Epithelial cell of proximal tubule (primary cell): ENCODE data around the gene FADS2. TPM values are rescaled to one million over a fixed set of nuclear protein-coding genes. Genes with fewer than 3 reads are reported as not detected.

Experiments
- DNase-seq: peaks from one replicate; pipeline ENCODE4 v3.0.0-alpha.2; 2011; ENCODE audit warnings: low read depth
- H3K4me3 ChIP-seq: 2 replicates; pipeline ENCODE4 v1.5.1; 2011; ENCODE audit warnings: low read depth, mild to moderate bottlenecking, low read length
- total RNA-seq: library from RNA; depleted of rRNA; stranded (reverse); fragments of >200 nt; gene quantifications from 2 replicates; pipeline ENCODE4 v1.2.3, GENCODE V29; 2015
- TF ChIP-seq, protein P1 (sequence below): conservative IDR thresholded peaks from 2 replicates; pipeline ENCODE4 v1.5.1; 2012; ENCODE audit warnings: low read depth, mild to moderate bottlenecking, low read length

Gene FADS2
- total RNA-seq, 1 donor from 2014 or later: 169 TPM

DNA sequence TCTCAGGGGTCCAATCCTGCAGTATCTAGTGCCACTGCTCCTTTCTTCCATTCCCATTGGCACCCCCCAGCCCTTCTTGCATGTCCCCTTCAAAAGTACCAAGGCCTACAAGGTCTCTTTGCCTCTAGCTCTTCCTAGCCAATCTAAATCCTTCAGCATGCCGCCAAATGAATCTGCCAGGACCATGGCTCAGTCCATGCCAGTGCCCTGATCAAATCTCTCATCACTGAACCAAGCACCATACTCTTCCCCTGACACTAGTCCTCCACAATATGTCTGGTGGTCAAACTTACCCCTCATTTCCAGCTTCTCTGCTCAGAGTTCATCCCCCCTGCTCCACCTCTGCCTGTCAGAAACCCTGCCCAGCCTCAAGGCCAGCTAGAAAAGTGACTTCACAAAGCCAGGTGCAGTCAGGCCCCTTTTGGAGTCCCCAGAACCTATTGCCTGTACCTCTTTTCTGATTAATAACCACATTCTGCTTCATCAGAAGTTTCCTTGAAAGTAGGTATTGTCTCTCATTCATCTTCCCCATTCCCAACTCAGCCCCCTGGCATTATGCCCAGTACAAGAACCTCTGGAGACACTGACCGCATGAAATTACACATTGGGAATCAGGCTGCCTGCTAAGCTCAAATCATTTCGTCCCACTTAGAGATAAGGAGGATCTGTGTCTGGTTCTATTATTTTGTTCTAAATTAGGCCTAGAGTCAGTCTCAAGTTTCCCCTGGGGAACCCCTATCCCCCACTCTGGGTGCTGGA lies 24.0 kb upstream of the FADS2 start:
- TF ChIP-seq, protein P1, sequence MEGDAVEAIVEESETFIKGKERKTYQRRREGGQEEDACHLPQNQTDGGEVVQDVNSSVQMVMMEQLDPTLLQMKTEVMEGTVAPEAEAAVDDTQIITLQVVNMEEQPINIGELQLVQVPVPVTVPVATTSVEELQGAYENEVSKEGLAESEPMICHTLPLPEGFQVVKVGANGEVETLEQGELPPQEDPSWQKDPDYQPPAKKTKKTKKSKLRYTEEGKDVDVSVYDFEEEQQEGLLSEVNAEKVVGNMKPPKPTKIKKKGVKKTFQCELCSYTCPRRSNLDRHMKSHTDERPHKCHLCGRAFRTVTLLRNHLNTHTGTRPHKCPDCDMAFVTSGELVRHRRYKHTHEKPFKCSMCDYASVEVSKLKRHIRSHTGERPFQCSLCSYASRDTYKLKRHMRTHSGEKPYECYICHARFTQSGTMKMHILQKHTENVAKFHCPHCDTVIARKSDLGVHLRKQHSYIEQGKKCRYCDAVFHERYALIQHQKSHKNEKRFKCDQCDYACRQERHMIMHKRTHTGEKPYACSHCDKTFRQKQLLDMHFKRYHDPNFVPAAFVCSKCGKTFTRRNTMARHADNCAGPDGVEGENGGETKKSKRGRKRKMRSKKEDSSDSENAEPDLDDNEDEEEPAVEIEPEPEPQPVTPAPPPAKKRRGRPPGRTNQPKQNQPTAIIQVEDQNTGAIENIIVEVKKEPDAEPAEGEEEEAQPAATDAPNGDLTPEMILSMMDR: no peak
- H3K4me3 ChIP-seq: no peak overlapping the region
- no peak for DNase-seq

GRCh38 chr11:61805146-61805545 lies 23.0 kb upstream of the FADS2 start:
- DNase-seq: no peak
- H3K4me3 ChIP-seq: no peak overlapping the region
- TF ChIP-seq, protein P1: no peak

GRCh38 chr11:61806785-61807184 lies 21.3 kb upstream of the FADS2 start:
- TF ChIP-seq, protein P1: no peak
- no peak for DNase-seq
- no peak overlapping the region for H3K4me3 ChIP-seq

GRCh38 chr11:61810671-61811175 lies 17.4 kb upstream of the FADS2 start:
- no peak overlapping the region for H3K4me3 ChIP-seq
- TF ChIP-seq, protein P1: no peak
- DNase-seq: no peak

DNA sequence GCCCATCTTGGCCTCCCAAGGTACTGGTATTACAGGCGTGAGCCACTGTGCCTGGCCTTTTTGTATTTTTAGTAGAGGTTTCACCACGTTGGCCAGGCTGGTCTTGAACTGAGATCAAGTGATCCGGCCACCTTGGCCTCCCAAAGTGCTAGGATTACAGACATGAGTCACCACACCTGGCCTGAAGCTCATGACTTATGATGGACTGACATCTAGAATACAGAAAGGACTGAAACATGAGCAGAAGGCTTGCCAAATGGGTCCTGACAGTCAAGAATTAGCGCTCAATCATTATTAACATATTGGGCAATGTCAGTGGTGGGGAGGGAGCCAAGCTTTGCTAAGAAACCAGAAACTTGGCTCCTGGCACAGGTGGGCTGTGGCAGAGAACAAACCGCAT lies 16.3 kb upstream of the FADS2 start:
- no peak overlapping the region for H3K4me3 ChIP-seq
- TF ChIP-seq, protein P1: no peak
- DNase-seq: no peak

- no peak for DNase-seq
- TF ChIP-seq, protein P1: no peak
Observed at GRCh38 chr11:61812736-61813411, 15.2 kb upstream of the FADS2 start.

More at GRCh38 chr11:61812736-61813411, 15.2 kb upstream of the FADS2 start:
- no peak overlapping the region for H3K4me3 ChIP-seq
